Measurements from ENCODE around the gene NLRP11. TPM values are rescaled to one million over a fixed set of nuclear protein-coding genes. Genes with fewer than 3 reads are reported as not detected.
A peak's percentile ranks its signal among the peaks of the same experiment; 100 is the strongest.

NLRP11 gene
- total and polyA plus RNA-seq, 10 of the 15 experiments (the other 5 are each of a cell fraction or from before 2014, with no cell fraction given) = 0.02 to 16.2 (median 0.09) TPM; not detected in 5

GRCh38 chr19:55858401-55858800, 26.6 kb upstream of the NLRP11 start (continued):
- no peak for TF ChIP-seq ZZZ3 (IDR thresholded peaks at IDR 0.05; ENCODE audit: control insufficient read depth, insufficient read length, low read depth)
- TF ChIP-seq TAF1 (IDR thresholded peaks at IDR 0.05; ENCODE audit: borderline replicate concordance, low read depth, low read length) = no peak
- TF ChIP-seq ZBTB33 (IDR thresholded peaks at IDR 0.05) = no peak
- no peak for TF ChIP-seq NR2F1 (conservative IDR thresholded peaks at IDR 0.05)

DNA sequence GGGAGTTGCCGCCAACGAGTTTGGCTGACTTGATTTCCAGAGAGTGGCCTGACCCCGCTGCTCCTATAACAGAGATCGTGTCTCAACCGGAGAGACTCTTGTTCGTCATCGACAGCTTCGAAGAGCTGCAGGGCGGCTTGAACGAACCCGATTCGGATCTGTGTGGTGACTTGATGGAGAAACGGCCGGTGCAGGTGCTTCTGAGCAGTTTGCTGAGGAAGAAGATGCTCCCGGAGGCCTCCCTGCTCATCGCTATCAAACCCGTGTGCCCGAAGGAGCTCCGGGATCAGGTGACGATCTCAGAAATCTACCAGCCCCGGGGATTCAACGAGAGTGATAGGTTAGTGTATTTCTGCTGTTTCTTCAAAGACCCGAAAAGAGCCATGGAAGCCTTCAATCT, 26.2 kb upstream of the NLRP11 start:
- SMC1A ChIA-PET (ENCODE audit: uncharacterized antibody, unreplicated experiment) = interaction anchor here (0.5 kb wide), 1 partner anchor 135 kb away, joined by 3 read pairs; no protein-coding TSS in a partner anchor
- POLR2A ChIA-PET = no interaction called here
- in situ Hi-C loops (cut with MboI) = no loop called here
- Histone ChIP-seq H3K79me2 (ENCODE audit: control insufficient read depth, insufficient read depth, low read length) (no peaks in the 10 kb centered on the region), H3K36me3 (ENCODE audit: control insufficient read depth in 2 of 2, insufficient read depth in 2 of 2, low read length in 1 of 2) (no peaks in the 10 kb centered on the region), H3K9ac (ENCODE audit: control insufficient read depth, insufficient read depth, low read length) (no peak overlapping the region), H4K20me1 (ENCODE audit: control insufficient read depth, insufficient read depth) (no peaks in the 10 kb centered on the region), H3K4me2 (ENCODE audit: control insufficient read depth, insufficient read depth) (peak overlapping the region; percentile 62; the same call in 1 of the 2 replicates), H3K4me3 (no peak overlapping the region), H3K27me3 (replicated peaks in 1 of 2; ENCODE audit: control insufficient read depth in 2 of 2, insufficient read depth in 2 of 2, low read length in 1 of 2) (no peaks in the 10 kb centered on the region), H3K9me3 (replicated peaks; ENCODE audit: control insufficient read depth, insufficient read depth, low read length) (peaks cover 6% of the 10 kb centered on the region; the same call in 2 of the 3 replicates), H2AFZ (ENCODE audit: control insufficient read depth, low read depth, low read length) (no peak overlapping the region), H3K27ac (ENCODE audit: control insufficient read depth, insufficient read depth) (peak overlapping the region; percentile 27; the same call in 1 of the 2 replicates), H3K4me1 (ENCODE audit: control insufficient read depth, insufficient read depth, low read length) (peaks cover 17% of the 10 kb centered on the region)
- ATAC-seq (no peak), FAIRE-seq (no peak), DNase-seq (ENCODE audit: low read depth, low spot score) (no peak)
- RAD21 ChIA-PET (ENCODE audit: unreplicated experiment) = no interaction called here
- CTCF ChIA-PET = interaction anchor here (1.6 kb wide), 1 partner anchor 8 kb away, joined by 3 read pairs; no protein-coding TSS in a partner anchor
- BruUV-seq (replicated peaks) = no TSS peak
- WGBS (ENCODE audit: insufficient coverage, insufficient replicate concordance, low lambda C conversion rate, missing lambda C conversion rate) = 86% methylated on average over 23 of the region's 23 CpGs
- intact Hi-C loops (cut with micrococcal nuclease; ENCODE audit: unreplicated experiment) = no loop called here
- TF ChIP-seq, protein P1, sequence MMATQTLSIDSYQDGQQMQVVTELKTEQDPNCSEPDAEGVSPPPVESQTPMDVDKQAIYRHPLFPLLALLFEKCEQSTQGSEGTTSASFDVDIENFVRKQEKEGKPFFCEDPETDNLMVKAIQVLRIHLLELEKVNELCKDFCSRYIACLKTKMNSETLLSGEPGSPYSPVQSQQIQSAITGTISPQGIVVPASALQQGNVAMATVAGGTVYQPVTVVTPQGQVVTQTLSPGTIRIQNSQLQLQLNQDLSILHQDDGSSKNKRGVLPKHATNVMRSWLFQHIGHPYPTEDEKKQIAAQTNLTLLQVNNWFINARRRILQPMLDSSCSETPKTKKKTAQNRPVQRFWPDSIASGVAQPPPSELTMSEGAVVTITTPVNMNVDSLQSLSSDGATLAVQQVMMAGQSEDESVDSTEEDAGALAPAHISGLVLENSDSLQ (IDR thresholded peaks at IDR 0.05) = no peak
- TF ChIP-seq SUPT20H (IDR thresholded peaks at IDR 0.05; ENCODE audit: borderline replicate concordance, control insufficient read depth, low read depth, low read length) (no peak), HDAC2 (IDR thresholded peaks at IDR 0.05) (no peak), EED (IDR thresholded peaks at IDR 0.05; ENCODE audit: low read depth) (no peak), RB1 (IDR thresholded peaks at IDR 0.05; ENCODE audit: borderline replicate concordance) (no peak), IRF4 (IDR thresholded peaks at IDR 0.05; ENCODE audit: low read depth, low read length) (no peak), BCL11A (IDR thresholded peaks at IDR 0.05; ENCODE audit: low read depth, low read length) (no peak), SPI1 (IDR thresholded peaks at IDR 0.05; ENCODE audit: borderline replicate concordance, insufficient read depth, low read depth, low read length) (no peak), CHD4 (IDR thresholded peaks at IDR 0.05) (no peak), POU2F2 (IDR thresholded peaks at IDR 0.05; ENCODE audit: borderline replicate concordance, low read depth, low read length) (no peak), SMAD1 (IDR thresholded peaks at IDR 0.05; ENCODE audit: low read depth, partially characterized antibody) (no peak), GABPA (IDR thresholded peaks at IDR 0.05; ENCODE audit: low read depth) (no peak), RELA (IDR thresholded peaks at IDR 0.05; ENCODE audit: borderline replicate concordance, partially characterized antibody) (no peak)
- TF ChIP-seq, protein P2, sequence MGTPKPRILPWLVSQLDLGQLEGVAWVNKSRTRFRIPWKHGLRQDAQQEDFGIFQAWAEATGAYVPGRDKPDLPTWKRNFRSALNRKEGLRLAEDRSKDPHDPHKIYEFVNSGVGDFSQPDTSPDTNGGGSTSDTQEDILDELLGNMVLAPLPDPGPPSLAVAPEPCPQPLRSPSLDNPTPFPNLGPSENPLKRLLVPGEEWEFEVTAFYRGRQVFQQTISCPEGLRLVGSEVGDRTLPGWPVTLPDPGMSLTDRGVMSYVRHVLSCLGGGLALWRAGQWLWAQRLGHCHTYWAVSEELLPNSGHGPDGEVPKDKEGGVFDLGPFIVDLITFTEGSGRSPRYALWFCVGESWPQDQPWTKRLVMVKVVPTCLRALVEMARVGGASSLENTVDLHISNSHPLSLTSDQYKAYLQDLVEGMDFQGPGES (IDR thresholded peaks at IDR 0.05) = no peak
